HG03175 (cell line): ENCODE results near the gene STRIT1.
A peak's percentile ranks its signal among the peaks of the same experiment; 100 is the strongest.
"Not testable (repeated sequence)": the region's sequence is repeated elsewhere in the genome, so short reads cannot be mapped to it uniquely, and the experiment has no call there.

Experiments
- ATAC-seq: cut with Tn5 transposase; IDR thresholded peaks from one replicate; pipeline ENCODE4 v1.9.1; 2021; ENCODE audit warnings: mild to moderate bottlenecking, moderate library complexity; ENCODE audit not compliant: unreplicated experiment

The STRIT1 gene

DNA sequence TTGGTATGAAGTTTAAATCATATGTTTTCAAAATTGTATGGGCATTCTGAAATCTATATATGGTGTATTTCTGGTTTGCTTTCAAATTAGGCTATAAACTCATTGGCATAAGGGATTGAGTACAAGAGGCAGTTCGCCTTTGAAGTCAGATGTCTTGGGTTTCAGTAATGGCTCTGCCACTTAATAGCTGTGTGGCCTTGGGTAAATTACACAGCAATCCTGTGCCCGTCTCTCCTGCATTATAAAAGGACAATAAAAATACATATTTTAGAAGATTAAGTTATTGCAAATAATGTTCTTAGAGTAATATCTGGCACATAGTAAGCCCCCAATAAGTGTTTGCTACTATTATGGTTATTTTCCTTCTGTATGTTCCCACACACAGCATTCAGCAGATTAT lies 20.4 kb upstream of the STRIT1 start:
- no peak for ATAC-seq

DNA sequence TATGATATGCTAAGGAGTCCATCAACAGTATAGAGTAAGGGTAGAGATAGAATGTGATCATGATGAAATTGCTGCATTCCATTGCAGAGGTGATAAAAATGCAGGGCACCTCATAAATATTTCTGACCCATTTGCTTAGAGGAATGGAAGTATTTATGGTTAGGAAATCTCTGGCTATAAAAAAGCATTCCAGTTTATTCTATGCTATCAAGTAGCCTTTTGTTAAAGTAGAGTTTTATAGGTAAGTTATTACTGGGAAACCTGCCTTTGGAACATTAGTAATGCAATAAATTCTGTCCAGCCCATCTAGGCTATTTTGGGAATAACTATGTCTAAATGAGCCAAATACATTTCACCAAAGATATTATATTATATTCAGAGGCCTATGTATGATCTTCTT lies 19.8 kb upstream of the STRIT1 start:
- ATAC-seq, result no peak

DNA sequence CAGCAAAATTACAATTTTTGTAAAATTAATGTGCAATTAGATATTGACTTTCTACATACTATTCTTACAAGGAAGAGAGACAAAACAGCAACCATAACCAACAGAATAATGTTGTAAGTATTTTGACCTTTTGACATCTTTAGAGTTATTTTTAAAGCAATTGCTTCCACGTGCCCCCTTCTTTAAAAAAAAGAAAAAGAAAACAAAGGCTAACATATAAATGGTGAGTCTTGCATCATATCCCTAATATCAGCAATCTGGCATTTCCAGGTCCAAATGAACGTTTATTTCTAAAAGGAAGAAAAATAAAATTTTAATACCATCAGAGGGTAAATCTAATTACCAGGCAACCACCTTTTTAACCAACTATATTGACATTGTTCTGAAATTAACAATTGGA lies 19.3 kb upstream of the STRIT1 start:
- ATAC-seq, result no peak

DNA sequence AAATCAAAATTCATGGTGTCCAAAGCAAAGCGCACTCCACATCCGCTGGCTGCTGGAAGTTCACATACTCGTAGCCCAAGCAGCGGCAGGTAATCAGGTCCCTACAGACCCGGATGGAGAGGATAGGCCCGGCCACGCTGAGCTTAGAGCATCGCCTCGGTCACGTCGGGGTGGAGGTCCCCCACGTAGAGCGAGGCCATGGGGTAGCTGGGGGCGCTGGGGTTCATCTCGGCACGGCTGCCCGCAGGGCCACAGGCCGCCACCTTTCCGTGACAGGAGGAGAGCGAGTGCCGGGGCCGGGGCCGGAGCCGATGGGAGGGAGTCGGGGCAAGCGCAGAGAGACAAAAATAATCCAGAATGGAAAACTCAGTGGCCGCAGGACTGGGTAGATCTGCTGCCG lies 16.1 kb upstream of the STRIT1 start:
- no peak for ATAC-seq

DNA sequence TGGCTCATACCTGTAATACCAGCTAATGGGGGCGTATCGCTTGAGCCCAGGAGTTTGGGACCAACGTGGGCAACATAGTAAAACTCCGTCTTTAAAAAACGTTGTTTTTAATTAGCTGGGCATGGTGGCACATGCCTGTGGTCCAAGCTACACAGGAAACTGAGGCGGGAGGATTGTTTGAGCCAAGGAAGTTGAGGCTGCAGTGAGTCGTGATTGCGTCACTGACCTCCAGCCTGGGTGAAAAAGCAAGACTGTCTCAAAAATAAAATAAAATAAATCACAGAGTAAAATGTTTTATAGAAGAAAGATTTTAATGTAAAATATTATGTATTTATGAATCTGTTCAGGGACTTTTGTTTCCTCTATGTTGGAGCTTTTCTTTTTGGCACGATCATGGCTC lies 15.3 kb upstream of the STRIT1 start:
- no peak for ATAC-seq

DNA sequence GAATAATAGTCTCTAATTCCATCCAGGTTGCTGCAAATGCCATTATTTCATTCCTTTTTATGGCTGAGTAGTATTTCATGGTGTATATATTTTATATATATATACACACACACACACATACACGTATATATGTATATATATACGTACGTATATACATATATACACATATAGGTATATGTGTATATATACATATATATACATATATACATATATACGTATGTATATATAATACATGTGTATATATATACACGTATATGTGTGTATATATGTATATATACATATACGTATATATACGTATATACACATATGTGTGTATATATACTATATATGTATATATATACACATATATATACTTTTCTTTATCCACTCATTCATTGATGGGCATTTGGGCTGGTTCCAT lies 13.7 kb upstream of the STRIT1 start:
- ATAC-seq, result no peak

DNA sequence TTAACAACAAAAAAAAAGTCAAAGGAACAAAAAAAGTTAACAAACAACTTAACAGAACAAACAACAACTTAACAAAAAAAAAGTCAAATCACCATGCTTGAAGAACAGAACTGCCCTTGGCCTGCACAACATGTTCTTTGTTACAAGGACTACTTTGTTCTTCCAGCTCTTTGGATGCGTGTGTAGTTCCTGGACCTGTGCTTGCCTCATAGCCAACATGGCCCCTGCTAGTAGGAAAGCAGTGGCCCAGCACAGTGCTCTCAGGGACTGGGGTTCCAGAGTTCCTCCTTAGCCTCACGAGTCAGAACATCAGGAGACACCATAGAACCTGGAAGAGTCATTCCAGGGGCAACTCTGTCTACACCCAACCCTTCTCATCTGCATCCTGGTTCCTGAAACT lies 10.9 kb upstream of the STRIT1 start:
- no peak for ATAC-seq

DNA sequence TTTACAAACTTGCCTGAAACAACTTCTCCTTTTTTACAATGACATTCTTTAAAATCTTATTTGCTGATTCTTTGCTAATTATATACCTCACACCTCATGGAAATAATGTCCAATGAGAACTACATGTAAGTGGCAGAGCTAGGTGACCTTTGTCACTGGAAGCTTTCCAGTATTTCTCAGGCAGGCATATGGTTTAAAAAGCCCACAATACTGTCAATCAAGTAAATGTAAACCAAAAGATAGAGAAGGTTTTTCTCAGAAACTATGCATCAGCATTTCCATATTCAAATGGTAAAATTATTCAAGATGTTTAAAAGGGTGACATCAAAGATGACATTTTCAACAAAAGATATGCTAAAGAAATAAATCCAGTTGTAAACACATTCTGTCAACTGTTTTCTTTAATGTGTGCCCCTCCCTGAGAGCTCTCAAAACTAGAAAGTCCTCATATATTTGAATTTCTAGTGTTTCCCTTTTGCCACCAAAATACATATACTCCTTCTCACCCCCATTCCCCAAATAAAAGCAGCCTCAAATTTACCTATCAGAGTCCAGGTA lies 10.1 kb upstream of the STRIT1 start:
- no peak for ATAC-seq

DNA sequence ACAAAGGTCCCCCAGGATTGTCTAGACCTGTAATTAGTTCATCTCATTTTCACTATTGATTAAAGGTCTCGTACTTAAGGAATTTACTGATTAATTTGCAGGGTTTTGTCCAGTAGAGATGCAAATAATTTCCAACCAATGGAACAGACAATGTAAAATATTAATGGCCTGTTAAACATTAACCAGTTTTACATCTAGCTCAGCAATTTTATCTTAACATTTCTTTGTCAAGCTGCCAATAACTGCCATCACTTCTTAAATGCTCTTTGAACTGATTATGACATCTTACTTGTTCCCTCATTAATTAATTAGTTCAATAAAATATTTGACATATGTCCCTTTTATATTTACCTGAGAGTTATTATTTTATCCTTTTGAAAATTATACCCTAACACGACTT lies 9.4 kb upstream of the STRIT1 start:
- peak; percentile 39 for ATAC-seq

DNA sequence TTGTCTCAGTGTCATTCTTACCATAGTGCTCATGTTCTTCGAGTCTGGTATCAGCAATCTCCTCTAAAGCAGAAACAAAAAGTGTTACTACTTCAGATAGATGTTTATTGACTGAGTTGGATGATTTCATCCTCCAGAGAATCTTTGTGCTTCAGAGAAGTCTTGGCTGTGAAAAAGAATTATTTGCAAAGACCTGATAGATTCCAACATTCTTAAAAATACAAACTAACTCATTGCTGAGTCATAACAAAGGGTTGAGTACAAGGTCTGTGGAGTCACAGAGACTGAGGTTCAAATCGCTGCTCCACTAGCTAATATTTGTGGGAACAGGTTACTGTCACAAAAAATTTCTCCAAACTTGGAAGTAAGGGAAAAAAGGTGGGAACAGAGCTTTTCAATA lies 9.0 kb upstream of the STRIT1 start:
- no peak for ATAC-seq

DNA sequence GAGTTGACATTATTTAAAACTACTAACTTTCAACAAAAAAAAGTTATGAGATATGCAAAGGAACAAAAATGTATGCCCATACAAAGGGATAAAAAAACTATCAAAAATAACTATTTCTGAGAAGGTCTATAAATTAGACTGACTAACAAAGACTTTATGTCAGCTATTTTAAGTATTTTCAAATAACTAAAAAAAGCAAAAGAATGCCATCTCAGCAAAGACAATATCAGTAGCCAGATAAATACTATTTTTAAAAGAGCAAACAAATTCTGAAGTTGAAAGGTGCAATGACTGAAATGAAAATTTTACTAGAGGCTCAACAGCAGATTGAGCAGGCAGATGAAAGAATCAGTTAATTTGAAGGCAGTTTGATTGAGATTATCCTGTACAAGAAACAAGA lies 3.6 kb upstream of the STRIT1 start:
- ATAC-seq, result no peak

DNA sequence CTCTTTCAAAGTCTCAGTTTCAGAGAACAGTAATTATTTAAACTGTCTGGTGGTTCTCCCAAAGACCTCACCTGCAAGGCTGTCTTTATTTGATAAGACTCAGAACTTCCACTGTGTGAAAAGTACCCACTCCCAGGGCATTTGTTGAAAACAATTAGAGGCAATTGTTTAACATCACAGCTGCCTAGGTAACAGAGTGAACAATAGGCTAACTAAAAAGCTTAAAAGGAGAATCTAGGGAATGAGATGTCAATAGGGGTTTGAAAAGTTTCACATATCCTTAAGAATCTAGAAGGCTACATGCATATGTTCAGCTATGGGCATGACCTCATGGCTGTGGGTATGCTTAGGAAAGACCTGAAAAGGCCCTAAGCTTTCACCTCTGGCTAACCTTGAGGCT lies 2.9 kb upstream of the STRIT1 start:
- no peak for ATAC-seq

DNA sequence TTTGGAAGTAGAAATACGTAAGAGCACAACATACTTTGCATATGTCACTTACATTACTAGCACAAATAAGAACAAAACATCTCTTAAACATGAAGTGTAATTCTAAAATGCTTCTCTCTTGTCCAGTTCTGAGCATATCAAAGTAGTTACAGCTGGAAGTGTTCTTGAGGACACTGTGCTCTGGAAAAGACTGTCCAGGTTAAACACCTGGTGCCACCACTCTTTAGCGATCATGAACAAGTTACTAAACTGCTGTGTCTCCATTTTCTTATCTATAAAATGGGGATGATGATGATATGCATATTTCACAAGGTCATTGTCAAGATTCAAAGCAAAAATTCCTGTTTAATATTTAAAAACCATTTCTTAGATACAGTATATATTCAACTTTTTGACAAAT lies 790 bp downstream of the STRIT1 start:
- no peak for ATAC-seq

DNA sequence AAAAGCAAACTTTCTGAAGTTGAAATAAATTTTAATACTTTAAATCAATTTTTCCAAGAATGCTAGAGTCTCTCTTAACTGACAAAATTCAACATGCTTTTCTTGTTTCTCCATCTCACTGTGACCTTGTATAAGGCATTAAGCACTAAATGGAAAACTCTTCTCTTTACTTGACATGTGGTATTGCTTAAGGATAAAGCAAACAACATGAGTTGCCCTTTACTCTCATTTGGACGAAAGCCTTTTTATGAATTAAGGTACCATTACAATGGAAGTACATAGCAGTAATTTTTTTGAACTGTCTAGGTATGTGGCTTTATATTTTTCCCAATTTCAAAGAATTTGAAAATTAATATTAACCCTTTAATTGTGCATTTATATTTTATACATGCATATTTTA lies 1.4 kb downstream of the STRIT1 start:
- ATAC-seq, result no peak

DNA sequence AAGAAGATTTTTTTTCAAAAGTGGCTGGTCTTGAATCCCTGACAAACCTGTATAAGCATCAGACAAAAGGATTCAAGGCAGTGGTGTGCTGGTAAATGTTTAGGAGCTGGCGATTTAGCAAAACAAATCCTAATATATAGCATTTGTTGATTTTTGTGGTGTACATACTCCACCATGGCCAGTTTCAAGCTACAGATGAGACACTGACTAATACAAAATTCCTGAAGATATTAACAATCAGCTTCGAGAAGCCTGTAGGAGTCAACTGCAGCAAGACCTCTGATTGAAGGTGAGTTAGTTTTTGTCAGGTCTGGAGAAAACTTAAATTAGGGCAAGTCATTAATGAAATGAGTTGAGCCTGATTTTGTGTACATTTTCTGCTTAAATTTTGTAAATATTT lies 6.7 kb downstream of the STRIT1 start:
- no peak for ATAC-seq

DNA sequence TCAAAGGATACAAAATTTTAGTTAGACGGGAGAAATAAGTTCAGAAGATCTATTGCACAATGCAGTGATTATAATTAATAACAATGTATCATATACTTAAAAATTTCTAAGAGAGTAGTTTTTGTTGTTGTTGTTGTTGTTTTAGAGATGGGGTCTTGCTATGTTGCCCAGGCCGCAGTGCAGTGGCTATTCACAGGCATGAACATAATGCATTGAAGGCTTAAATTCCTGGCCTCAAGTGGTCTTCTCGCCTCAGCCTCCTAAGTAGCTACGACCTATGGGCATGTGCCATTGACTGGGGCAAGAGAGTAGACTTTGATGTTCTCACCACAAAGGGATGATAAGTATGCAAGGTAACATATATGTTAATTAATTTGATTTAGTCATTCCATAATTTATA lies 7.5 kb downstream of the STRIT1 start:
- ATAC-seq, result no peak

DNA sequence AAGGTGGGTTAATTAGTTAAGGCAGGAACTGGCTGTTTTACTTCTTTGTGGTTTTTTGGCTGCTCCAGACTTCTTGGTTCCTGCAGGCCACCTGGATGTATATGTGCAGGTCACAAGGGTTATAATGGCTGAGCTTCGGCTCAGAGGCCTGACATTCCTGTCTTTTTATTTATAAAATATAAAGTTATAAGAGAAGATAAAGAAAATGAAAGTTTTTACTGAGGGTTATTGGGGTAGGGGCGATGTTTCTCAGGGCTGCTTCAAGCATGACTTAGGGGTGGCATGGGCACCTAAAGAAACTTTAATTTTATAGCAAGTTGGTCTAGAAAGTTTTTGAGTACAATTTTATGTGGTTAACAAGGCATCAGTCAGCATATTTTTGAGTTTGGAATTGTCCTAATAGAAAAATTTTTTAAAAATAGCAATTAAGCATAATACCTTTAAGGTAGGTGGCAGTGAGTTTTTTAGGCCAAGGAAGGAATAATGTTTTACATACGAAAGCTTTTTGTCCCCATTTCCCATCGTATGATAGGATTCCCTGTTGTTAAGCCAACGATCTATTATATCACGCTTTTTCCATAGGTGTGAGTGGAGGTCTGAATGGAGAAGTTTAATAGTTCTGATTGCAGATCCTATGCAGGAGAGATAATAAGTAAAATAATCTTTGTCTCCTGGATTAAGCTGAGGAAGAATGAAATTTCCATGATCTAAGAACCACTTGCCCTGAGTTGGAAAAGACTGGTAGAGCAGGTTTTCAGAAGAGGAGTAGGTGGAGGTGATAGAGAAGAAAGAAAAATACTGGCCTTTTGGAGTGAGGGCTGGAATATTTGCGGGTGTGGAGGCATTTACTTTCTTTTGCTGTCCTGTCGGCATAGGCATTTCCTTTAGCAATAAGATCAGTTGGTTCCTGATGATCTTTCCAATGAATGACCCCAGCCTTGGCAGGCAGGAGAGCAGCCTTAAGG lies 10.1 kb downstream of the STRIT1 start:
- ATAC-seq, result no peak

DNA sequence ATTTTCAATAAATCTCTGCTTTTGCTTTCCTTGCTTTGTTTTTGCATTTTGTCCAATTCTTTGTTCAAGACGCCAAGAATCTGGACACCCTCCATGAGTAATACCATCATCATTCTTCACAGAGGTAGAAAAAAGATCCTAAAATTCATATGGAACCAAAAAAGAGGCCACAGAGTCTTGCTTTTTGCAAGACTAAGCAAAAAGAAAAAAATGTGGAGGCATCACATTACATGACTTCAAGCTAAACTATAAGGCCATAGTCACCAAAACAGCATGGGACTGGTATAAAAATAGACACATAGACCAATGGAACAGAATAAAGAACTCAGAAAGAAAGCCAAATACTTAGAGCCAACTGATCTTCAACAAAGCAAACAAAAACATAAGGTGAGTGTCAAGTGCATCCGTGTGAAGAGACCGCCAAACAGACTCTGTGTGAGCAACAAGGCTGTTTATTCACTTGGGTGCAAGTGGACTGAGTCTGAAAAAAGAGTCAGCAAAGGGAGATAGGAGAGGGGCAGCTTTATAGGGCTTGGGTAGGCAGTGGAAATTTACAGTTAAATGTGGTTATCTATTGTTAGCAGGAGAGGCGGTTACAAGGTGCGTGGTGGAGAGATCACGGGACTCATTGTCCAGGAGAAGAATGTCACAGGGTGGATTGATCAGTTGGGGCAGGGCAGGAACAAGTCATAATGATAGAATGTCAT lies 10.9 kb downstream of the STRIT1 start:
- ATAC-seq, result no peak

DNA sequence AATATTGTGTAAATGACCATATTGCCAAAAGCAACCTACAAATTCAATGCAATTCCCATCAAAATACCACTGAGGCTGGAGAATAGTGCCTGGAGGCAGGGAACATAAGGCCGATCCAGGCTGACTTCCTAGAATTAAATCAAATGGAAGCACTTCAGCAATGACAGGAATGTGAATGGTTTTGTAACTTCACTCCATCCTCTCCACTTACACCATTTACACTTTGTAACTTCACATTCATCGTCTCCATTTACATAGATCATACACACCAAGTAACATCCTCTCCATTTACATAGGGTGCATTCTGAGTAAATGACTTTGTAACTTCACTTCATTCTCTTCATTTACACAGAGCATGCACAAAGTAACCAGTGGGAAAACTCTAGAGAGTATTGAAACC lies 11.6 kb downstream of the STRIT1 start:
- ATAC-seq, result no peak

DNA sequence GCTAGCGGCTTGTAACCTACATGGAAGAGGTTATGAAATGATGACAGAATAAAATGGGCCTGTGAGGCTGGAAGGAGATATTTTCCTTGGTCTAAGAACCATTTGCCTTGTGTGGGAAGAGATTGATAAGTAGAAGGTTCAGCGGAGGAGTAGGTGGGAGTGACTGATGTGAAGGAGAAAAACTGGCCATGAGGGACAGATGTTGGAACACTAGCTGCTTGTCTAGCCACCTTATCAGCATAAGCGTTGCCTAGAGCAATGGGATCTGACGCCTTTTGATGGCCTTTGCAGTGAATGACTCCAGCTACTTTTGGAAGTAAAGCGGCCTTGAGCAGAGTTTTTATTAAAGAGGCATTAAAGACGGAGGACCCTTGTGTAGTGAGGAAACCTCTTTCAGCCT lies 17.4 kb downstream of the STRIT1 start:
- not testable (repeated sequence) for ATAC-seq

DNA sequence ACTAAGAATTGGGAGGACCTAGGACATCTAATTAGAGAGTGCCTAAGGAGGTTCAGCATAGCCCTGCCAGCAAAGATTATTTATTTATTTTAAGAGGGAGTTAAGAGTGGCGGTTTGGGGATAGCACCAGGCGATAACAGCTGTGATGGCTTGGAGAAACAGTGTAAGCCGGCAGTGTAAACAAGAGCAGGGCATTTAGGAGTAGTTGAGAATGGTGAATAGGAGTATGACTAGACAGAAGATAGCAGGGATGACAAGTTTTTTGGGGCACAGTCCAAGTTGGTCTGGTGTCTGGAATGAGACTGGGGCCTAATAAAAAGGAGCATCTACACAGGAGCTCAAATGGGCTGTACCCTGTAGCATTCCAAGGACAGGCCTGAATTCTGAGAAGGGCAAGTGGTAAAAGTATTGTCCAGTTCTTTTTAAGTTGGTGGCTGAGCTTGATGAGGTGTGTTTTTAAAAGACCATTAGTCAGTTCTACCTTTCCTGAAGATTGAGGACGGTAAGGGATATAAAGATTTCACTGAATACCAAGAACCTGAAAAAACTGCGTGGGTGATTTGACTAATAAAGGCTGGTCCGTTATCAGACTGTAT lies 18.2 kb downstream of the STRIT1 start:
- not testable (repeated sequence) for ATAC-seq

DNA sequence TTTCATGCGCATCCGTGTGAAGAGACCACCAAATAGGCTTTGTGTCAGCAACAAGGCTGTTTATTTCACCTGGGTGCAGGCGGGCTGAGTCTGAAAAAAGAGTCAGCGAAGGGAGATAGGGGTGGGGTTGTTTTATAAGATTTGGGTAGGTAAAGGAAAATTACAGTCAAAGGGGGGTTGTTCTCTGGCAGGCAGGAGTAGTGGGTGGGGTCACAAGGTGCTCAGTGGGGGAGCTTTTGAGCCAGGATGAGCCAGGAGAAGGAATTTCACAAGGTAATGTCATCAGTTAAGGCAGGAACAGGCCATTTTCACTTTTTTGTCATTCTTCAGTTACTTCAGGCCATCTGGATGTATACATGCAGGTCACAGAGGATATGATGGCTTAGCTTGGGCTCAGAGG lies 19.0 kb downstream of the STRIT1 start:
- not testable (repeated sequence) for ATAC-seq
